Activated CD8-positive, alpha-beta memory T cell treated with anti-CD3 and anti-CD28 coated beads, Interleukin-2, amount 50 U/mL, for 24 hours (primary cell): ENCODE data around the gene NUDT12.

ENCODE experiments used
- DNase-seq: peaks from one replicate; pipeline ENCODE4 v3.0.0-alpha.2; 2020; ENCODE audit errors: extremely low read depth

NUDT12 gene

DNA sequence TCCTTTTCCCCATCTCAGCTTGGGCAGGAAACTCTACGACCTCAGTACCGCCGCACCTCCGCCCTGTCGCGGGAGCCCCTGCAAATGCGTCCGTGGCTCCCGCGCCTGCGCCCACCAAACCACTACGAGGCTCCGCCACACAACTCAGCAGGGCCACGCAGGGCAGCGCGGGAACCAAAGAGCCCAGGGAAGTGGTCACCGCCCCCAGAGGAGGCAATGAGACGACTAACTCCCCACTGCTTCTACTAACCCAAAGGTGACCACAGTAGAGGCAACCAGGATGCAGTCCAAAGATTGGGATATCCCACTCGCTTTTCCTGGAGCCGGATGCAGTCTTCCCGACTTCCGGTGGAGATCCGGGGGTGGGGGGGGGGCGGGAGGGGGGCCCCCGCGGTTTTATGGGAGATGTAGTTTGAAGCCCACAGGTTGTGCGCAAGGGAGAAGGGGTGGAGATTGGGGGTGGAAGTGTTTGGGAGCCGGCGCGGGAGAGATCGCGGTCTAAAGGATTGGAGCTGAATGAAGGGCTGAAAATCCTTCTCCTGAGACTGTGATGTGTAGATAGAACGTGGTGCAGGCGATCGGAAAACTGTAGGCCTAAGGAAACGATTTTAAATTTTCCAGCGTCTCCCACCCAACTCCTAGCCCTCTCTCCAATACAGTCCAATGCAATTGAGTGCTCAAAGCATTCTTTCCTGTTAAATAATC is at the start of gene NUDT12:
NUDT12 (minus strand) TSS at position 337 of the 705 bp plus-strand sequence. CDS start 2,541 bp downstream, outside the sequence.
- no peak for DNase-seq

DNA sequence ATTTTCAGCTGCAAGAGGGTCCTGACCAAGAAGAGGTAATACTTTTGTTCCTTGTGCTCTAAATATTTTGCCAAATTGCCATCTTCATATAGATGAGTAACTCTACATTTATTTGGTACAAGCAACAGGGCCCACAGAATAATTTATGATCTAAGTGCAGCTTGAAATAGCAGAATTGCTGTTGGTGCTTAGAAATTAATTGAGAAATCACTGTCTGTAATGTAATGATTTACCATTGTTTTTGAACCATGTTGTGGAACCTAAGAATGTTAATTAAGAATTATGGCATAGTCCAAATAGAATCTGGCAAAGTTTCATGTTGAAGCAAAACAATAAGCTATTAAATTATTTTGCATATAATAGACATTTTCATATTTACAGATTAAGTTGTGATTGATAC is 44.8 kb upstream of the NUDT12 start:
- DNase-seq = no peak

- no peak for DNase-seq
Measured at GRCh38 chr5:103605277-103605676, 42.7 kb upstream of the NUDT12 start.

- no peak for DNase-seq
Measured at GRCh38 chr5:103602438-103602837, 39.8 kb upstream of the NUDT12 start.

GRCh38 chr5:103601314-103601713 is 38.7 kb upstream of the NUDT12 start:
- no peak for DNase-seq

DNA sequence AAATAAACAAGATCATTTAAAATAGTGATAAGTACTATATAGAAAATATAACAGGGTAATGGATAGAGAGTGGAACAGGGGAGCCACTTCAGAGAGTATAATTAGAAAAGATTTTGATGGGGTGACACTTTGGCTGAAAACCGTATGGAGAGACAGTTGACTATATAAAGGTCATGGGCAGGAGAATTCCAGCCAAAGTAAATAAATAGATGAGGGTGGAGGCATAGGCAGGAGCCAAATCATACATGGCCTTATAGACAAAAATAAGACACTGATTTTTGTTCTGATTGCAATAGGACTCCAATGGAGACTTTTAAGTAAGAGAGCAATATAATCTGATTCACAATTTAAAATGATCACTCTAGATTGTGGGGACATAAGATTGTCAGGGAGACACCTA is 37.5 kb upstream of the NUDT12 start:
- no peak for DNase-seq

- DNase-seq = no peak
Measured at GRCh38 chr5:103598997-103599566, 36.5 kb upstream of the NUDT12 start.

DNA sequence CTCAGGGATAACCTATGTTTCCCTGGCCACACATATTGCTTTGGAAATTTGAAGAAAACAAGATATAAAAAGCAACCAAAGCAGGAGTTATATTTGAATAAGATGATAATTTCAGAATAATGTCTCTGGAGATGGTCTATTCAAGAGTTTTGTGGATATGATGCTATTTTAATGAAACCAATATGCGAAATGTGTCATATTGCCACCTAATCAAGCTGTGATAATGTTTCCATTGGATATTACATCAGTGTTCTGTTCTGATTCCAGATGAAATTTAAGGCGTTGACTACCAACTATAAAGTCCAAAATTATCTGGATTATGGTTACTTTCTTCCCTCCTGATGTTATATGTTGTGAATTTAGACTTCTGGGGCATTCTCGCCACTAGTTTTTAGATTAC is 27.6 kb upstream of the NUDT12 start:
- DNase-seq = no peak

- no peak for DNase-seq
Measured at GRCh38 chr5:103589776-103590175, 27.2 kb upstream of the NUDT12 start.

GRCh38 chr5:103589357-103589756 is 26.8 kb upstream of the NUDT12 start:
- DNase-seq = no peak

DNA sequence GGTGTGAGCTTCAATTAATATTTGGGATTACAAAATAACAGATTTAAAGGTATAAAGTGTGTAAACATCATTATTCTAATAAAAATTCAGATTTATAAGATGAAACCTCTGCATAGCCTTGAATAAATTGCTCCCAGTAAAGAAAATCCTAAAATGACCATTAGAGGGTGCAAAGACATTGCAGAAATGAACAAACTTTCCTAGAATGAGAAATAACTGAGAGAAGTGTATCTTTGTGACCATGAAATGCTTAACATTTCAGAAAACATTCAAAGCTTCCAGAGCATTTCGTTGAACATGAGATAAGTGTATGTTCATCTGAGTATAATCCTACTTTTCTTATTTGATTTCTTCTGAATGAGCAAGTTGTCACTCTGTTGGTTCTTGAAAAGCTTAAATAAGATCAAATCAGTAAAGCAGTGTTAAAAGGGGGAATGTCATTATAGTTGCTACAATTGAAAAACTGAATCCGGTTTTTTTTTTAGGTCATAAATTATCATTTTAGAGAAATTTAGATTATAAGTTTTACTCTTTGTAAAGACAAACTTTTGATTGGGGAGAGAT is 24.7 kb upstream of the NUDT12 start:
- DNase-seq = no peak

DNA sequence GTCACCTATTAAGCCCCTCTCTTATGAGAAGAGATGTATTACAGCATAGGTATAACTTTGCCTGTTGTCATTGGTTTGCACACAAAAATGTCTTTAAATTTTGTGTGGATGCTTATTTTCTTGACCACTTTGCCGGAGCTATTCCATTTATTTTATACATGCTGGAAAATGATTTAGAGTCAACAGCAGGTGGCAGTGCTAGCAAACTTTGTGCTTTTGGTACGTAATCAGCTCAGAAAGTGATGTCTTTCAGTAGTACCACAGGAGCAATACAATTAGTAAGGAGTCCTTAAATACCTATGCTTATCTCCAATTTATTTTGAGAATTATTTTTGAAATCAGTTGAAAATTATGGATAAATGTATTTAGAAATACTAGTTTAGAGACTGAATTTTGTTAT is 19.8 kb upstream of the NUDT12 start:
- DNase-seq = no peak

DNA sequence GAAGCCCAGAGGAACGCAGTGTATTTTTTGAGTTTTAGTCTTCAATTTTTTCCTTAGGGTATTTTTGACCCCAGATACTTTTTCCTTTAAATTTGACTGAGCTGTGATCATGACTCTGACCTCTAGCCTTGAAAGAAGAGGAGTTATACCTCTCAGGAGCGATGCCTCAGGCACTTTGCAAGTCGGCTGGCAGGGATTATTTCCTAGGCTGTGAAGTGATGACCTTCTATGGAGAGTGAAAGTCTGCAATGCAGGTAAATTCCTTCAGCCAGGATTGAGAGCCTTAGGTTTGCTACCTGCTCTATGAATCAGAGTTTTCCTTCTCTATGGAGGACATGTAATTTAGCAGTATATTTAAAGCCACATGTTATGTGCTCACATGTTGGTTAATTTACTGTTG is 10.8 kb upstream of the NUDT12 start:
- DNase-seq = no peak

GRCh38 chr5:103572454-103572853 is 9.9 kb upstream of the NUDT12 start:
- DNase-seq = no peak

DNA sequence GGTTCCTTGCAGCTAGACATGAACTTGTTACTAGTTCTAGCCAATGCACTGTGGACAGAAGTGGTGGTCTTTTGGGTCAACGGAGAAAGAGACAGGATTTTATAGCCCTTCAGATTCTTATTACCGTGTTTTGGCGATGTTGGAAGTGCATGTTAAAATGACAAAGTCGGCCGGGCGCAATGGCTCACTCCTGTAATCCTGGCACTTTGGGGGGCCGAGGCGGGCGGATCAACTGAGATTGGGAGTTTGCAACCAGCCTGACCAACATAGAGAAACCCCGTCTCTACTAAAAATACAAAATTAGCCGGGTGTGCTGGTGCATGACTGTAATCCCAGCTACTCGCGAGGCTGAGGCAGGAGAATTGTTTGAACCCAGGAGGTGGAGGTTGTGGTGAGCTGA is 9.1 kb upstream of the NUDT12 start:
- DNase-seq = no peak

DNA sequence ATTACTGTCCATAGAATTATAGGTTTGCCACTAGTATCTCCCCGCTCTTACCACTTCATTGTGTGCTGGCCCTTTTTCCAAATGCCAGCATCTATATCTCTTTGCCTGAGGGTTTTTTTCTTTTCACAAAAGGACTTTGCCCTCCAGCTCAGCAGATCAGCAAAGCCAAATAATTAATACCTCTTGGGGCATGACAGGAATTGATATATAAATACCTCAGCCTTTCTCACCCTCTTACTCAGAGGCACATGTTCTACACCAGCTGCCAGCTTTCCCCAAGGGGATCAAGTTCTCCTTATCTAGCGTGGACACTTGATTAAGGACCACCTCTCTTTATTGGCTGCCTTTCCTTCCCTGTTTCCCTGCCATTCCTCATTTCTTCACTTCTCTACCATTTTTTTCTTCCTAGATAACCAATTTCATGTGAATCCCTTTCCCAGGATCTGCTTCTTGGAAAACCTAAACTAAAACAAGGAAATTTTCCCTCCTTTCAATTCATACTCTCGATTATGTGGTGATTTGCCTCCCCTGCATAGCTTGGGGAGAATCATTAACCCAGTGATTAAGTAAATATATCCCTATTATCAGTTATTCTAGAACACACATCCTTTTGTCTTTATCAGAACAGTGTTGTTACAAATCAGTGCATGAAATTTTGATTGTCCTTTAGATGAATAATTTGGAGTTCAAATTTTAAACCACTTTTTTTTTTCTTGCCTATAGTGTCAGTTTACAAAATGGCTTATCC is 6.9 kb upstream of the NUDT12 start:
- no peak for DNase-seq

GRCh38 chr5:103565719-103566118 is 3.1 kb upstream of the NUDT12 start:
- DNase-seq = no peak

GRCh38 chr5:103561685-103562452 is 720 bp downstream of the NUDT12 start:
- DNase-seq = no peak

- DNase-seq = no peak
Measured at GRCh38 chr5:103560826-103561225, 1.8 kb downstream of the NUDT12 start.

- DNase-seq = no peak
Measured at GRCh38 chr5:103546858-103547257, 15.7 kb downstream of the NUDT12 start.

DNA sequence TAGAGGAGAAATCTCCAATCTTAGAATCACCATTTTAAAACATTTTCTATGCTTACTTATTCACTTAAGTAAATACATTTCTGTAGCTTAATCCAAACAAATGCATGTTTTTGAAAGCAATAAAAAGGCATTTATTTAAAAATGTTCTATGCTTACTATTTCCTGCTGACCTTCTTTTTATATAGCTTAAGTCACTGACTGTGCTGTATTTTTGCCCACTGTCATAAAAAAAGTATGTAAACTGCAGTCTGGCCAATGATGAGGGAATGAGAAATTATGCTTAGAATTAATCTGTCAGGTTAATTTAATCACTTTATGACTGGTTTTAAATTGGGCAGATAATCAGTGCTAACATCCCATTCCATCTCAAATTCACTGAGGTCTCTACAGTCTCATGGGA is 20.1 kb downstream of the NUDT12 start:
- no peak for DNase-seq

DNA sequence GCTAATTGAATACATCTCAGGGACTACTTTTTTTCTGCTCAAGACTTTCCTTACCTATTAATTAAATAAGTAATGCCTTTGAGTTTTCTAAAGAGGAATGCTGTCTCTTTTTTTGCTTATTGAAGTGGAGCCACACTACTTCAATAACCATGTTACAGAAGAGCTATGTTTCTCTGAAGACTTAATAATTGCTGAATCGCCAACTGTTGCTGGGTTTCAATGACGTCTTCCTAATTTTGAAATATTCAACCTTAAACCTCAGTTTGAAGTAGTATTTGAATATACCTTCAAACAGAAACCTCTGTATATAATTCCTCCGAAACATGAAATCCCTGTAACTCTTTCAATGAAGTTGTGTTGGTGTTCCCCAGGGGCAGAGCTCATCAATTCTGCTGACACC is 21.0 kb downstream of the NUDT12 start:
- DNase-seq = no peak
